MG63 (cell line): ENCODE measurements around the gene TRIM40. TPM values are rescaled to one million over a fixed set of nuclear protein-coding genes. Genes with fewer than 3 reads are reported as not detected.
"Not testable (repeated sequence)": the region's sequence is repeated elsewhere in the genome, so short reads cannot be mapped to it uniquely, and the experiment has no call there.

Source experiments
- DNase-seq: peaks from one replicate; pipeline ENCODE4 v3.0.0-alpha.2; 2020
- H3K27me3 ChIP-seq: fragments of 250-450 bp; sonication (Bioruptor Pico); 2 replicates; pipeline ENCODE4 v1.5.1; 2020; ENCODE audit warnings: mild to moderate bottlenecking, moderate library complexity
- H3K36me3 ChIP-seq: fragments of 250-450 bp; sonication (Bioruptor Pico); 2 replicates; pipeline ENCODE4 v1.5.1; 2020; ENCODE audit warnings: mild to moderate bottlenecking, moderate library complexity
- H3K4me3 ChIP-seq: fragments of 250-450 bp; sonication (Bioruptor Pico); 2 replicates; pipeline ENCODE4 v1.5.1; 2020; ENCODE audit warnings: mild to moderate bottlenecking, moderate library complexity
- H3K9me3 ChIP-seq: fragments of 250-450 bp; sonication (Bioruptor Pico); 2 replicates; pipeline ENCODE4 v1.5.1; 2020; ENCODE audit warnings: mild to moderate bottlenecking, moderate library complexity
- total RNA-seq: library from RNA; depleted of rRNA; stranded (reverse); fragments of >200 nt; shearing (Covaris generic); gene quantifications from 2 replicates; pipeline ENCODE4 v1.2.3, GENCODE V29; 2014; ENCODE audit warnings: low replicate concordance

The TRIM40 gene
- total RNA-seq, 1 experiment from 2014 or later, result not detected

GRCh38 chr6:30155520-30156261, 19.8 kb downstream of the TRIM40 start:
- no peak for DNase-seq
- no peaks in the 10 kb centered on the region for H3K27me3 ChIP-seq
- H3K4me3 ChIP-seq, result no peak overlapping the region
- H3K36me3 ChIP-seq, result no peaks in the 10 kb centered on the region
- H3K9me3 ChIP-seq, result no peaks in the 10 kb centered on the region

GRCh38 chr6:30156262-30156599, 20.3 kb downstream of the TRIM40 start:
- no peak overlapping the region for H3K4me3 ChIP-seq
- H3K9me3 ChIP-seq, result no peaks in the 10 kb centered on the region
- no peaks in the 10 kb centered on the region for H3K36me3 ChIP-seq
- peak; percentile 11 for DNase-seq
- H3K27me3 ChIP-seq, result no peaks in the 10 kb centered on the region

- Histone ChIP-seq H3K9me3 (no peaks in the 10 kb centered on the region), H3K4me3 (no peak overlapping the region), H3K36me3 (no peaks in the 10 kb centered on the region), H3K27me3 (no peaks in the 10 kb centered on the region)
- DNase-seq, result no peak
Measured at GRCh38 chr6:30156774-30157173, 20.8 kb downstream of the TRIM40 start.

GRCh38 chr6:30157581-30157980, 21.6 kb downstream of the TRIM40 start:
- DNase-seq, result no peak

GRCh38 chr6:30157999-30158398, 22.1 kb downstream of the TRIM40 start:
- Histone ChIP-seq H3K9me3 (no peaks in the 10 kb centered on the region), H3K36me3 (no peaks in the 10 kb centered on the region)

More at GRCh38 chr6:30157581-30157980, 21.6 kb downstream of the TRIM40 start:
- H3K27me3 ChIP-seq, result no peaks in the 10 kb centered on the region
- H3K4me3 ChIP-seq, result no peak overlapping the region
- H3K9me3 ChIP-seq, result no peaks in the 10 kb centered on the region
- no peaks in the 10 kb centered on the region for H3K36me3 ChIP-seq

GRCh38 chr6:30158475-30159040, 22.6 kb downstream of the TRIM40 start:
- H3K27me3 ChIP-seq, result no peaks in the 10 kb centered on the region
- no peak overlapping the region for H3K4me3 ChIP-seq

More at GRCh38 chr6:30157999-30158398, 22.1 kb downstream of the TRIM40 start:
- Histone ChIP-seq H3K27me3 (no peaks in the 10 kb centered on the region), H3K4me3 (no peak overlapping the region)
- DNase-seq, result no peak

GRCh38 chr6:30160008-30160784, 24.3 kb downstream of the TRIM40 start:
- no peak overlapping the region for H3K4me3 ChIP-seq
- no peak for DNase-seq
- H3K36me3 ChIP-seq, result no peaks in the 10 kb centered on the region
- no peaks in the 10 kb centered on the region for H3K27me3 ChIP-seq
- H3K9me3 ChIP-seq, result no peaks in the 10 kb centered on the region

More at GRCh38 chr6:30158475-30159040, 22.6 kb downstream of the TRIM40 start:
- no peaks in the 10 kb centered on the region for H3K36me3 ChIP-seq
- no peak for DNase-seq
- no peaks in the 10 kb centered on the region for H3K9me3 ChIP-seq

- Histone ChIP-seq H3K9me3 (no peaks in the 10 kb centered on the region), H3K4me3 (no peak within 1 kb of the TSS), H3K36me3 (no peaks in the 10 kb centered on the region), H3K27me3 (no peaks in the 10 kb centered on the region)
- DNase-seq, result no peak
Measured at GRCh38 chr6:30160785-30161531, 25.0 kb downstream of the TRIM40 start, which contains the start of gene TRIM10. TSS of gene TRIM10 (minus strand) at chr6:30161211. CDS start at chr6:30160858, 353 bp downstream.

GRCh38 chr6:30162265-30163089, 26.5 kb downstream of the TRIM40 start:
- Histone ChIP-seq H3K4me3 (no peak overlapping the region), H3K9me3 (no peaks in the 10 kb centered on the region), H3K27me3 (no peaks in the 10 kb centered on the region), H3K36me3 (no peaks in the 10 kb centered on the region)
- no peak for DNase-seq

GRCh38 chr6:30163090-30163917, 27.4 kb downstream of the TRIM40 start, which contains the start of gene TRIM15:
TSS of gene TRIM15 (plus strand) at chr6:30163546. CDS start at chr6:30163685, 139 bp downstream.
- Histone ChIP-seq H3K27me3 (no peaks in the 10 kb centered on the region), H3K36me3 (no peaks in the 10 kb centered on the region), H3K9me3 (no peaks in the 10 kb centered on the region), H3K4me3 (no peak within 1 kb of the TSS)
- no peak for DNase-seq

- DNase-seq, result no peak
- no peaks in the 10 kb centered on the region for H3K36me3 ChIP-seq
- no peak overlapping the region for H3K4me3 ChIP-seq
- no peaks in the 10 kb centered on the region for H3K27me3 ChIP-seq
- H3K9me3 ChIP-seq, result no peaks in the 10 kb centered on the region
Measured at GRCh38 chr6:30163918-30164654, 28.1 kb downstream of the TRIM40 start.

GRCh38 chr6:30164714-30165113, 28.8 kb downstream of the TRIM40 start:
- no peaks in the 10 kb centered on the region for H3K9me3 ChIP-seq
- no peak overlapping the region for H3K4me3 ChIP-seq
- DNase-seq, result no peak
- H3K36me3 ChIP-seq, result no peaks in the 10 kb centered on the region
- H3K27me3 ChIP-seq, result no peaks in the 10 kb centered on the region

- not testable (repeated sequence) for H3K27me3 ChIP-seq, H3K4me3 ChIP-seq, H3K36me3 ChIP-seq, DNase-seq, H3K9me3 ChIP-seq
Measured at GRCh38 chr6:30165238-30165637, 29.3 kb downstream of the TRIM40 start.

- DNase-seq, result no peak
- no peaks in the 10 kb centered on the region for H3K36me3 ChIP-seq
- no peaks in the 10 kb centered on the region for H3K9me3 ChIP-seq
- no peak overlapping the region for H3K4me3 ChIP-seq
- H3K27me3 ChIP-seq, result no peaks in the 10 kb centered on the region
Measured at GRCh38 chr6:30167101-30167500, 31.2 kb downstream of the TRIM40 start.

- Histone ChIP-seq H3K9me3 (no peaks in the 10 kb centered on the region), H3K4me3 (no peak overlapping the region), H3K27me3 (no peaks in the 10 kb centered on the region), H3K36me3 (no peaks in the 10 kb centered on the region)
- DNase-seq, result no peak
Measured at GRCh38 chr6:30168741-30169140, 32.8 kb downstream of the TRIM40 start.
